ENCODE data around the gene COL11A1.

COL11A1 gene

GRCh38 chr1:102896771-102897170 is 211.6 kb downstream of the COL11A1 start:
- no peak for DNase-seq

GRCh38 chr1:102896286-102896685 is 212.0 kb downstream of the COL11A1 start:
- no peak for DNase-seq

DNA sequence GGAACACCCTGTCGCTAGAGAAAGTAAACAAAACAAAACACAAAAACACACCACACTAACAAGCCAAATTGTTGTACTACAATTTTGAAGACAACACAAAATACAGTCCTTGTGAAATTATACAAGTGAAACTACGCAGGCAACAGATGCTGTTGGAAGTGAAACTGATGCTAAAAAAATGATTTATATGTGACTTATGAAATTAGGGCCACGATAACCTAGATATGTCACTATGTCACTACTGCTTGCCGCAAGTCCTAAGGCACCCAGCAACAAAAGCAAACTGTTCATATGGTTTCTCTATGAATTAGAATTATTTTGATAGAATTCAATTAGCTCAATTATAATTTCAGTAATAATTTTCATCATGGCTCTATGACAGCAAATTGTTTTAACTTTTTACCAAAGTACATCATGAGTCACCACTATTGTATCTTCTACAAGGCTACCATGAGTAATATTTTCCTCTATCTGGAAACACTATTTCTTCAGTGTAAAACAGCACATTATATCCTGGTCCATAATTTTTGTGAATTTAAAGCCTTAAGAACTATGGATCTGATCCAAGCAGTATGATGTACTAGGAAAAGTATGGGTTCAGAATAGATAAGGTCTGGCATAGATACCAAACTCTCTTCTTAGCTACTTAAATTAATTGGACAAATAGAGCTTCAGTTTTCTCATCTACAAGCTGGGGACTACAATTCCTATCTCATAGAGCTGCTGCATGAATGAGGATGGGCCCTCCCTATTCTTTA is 216.3 kb downstream of the COL11A1 start:
- DNase-seq: no peak

GRCh38 chr1:102886638-102887037 is 221.7 kb downstream of the COL11A1 start:
- DNase-seq: no peak

GRCh38 chr1:102884238-102884637 is 224.1 kb downstream of the COL11A1 start:
- DNase-seq: no peak

GRCh38 chr1:102879439-102879993 is 228.8 kb downstream of the COL11A1 start:
- no peak for DNase-seq

GRCh38 chr1:102875756-102876155 is 232.6 kb downstream of the COL11A1 start:
- no peak for DNase-seq

- DNase-seq: no peak
These were observed 235.8 kb downstream of the COL11A1 start for GRCh38 chr1:102872526-102872925.

DNA sequence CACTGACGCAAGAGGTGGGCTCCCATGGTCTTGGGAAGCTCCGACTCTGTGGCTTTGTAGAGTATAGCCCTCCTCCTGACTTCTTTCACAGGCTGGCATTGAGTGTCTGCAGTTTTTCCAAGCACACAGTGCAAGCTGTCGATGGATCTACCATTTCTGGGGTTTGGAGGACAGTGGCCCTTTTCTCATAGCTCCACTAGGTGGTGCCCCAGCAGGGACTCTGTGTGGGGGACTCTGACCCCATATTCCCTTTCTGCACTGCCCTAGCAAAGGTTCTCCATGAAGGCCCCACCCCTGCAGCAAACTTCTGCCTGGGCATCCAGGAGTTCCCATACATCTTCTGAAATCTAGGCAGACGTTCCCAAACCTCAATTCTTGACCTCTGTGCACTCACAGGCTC is 236.2 kb downstream of the COL11A1 start:
- DNase-seq: no peak

DNA sequence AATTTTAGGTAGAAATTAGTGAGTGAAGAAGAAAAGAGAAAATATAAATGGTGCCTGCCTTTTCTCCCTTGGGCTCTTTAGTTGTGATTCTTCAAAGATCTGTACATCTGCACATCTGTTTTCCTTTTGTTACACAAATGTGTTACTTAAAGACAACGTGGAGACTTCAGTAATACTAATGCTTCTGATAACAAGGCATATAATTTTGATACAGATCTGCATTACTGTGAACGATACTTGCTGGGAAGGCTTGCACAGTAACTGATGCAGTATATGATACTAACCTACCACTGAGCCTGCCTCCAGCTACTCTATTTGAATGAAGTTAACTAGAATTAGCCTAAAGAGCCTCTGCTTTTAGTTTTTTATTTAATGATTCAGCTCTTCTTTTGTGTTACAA is 244.6 kb downstream of the COL11A1 start:
- no peak for DNase-seq

- no peak for DNase-seq
These were observed 247.1 kb downstream of the COL11A1 start for GRCh38 chr1:102861247-102861646.

DNA sequence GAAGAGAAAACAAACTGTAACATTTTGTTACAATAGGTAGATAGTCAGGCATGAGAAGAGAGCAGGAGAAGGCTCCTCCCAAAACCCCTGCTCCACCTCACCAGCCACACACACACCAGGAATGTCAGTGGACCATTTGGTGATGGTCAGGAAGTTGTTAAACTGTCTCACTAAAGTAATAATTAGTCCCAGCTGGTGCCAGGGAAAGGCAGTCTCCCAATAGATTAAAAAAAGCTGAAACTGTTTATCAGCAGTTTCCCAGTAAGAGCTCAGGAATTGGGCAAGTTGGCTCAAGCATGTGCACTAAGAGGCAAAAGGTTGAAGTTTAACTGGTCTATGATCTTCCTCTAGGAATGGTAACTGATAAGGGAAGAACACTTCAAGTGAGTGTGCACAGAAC is 249.6 kb downstream of the COL11A1 start:
- DNase-seq: no peak

DNA sequence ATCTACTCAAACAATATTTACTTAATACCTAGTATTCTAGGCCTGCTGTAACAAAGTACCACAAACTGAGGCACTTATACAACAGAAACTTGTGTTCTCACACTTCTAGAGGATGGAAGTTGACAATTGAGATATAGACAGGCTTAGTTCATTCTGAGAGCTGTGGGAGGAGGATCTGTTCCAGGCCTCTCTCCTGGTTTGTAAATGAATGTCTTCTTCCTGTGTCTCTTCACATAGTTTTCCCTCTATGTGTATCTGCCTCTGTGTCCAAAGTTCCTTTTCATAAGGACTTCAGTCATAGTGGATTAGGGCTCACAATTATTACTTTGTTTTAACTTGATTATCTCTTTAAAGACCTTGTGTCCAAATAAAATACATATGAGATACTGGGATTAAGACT is 251.1 kb downstream of the COL11A1 start:
- no peak for DNase-seq

DNA sequence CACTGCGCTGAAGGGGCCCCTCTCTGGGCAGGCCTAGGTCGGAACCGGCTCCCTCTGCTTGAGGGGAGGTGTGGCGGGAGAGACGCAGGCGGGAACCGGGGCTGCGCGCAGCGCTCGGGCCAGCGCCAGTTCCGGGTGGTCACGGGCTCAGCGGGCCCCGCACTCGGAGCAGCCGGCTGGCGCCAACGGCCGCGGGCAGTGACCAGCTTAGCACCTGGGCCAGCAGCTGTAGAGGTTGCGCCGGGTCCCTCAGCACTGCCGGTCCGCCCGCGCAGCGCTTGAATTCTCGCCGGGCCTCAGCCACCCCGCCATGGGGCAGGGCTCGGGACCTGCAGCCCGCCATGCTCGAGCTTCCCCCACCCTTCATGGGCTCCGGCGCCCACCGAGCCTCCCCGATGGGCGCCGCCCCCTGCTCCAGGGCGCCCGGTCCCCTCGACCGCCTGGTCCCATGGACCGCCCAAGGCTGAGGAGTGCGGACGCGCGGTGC is 254.6 kb downstream of the COL11A1 start:
- no peak for DNase-seq

GRCh38 chr1:102853136-102853535 is 255.2 kb downstream of the COL11A1 start:
- DNase-seq: no peak

- no peak for DNase-seq
These were observed 255.7 kb downstream of the COL11A1 start for GRCh38 chr1:102852613-102853012.

DNA sequence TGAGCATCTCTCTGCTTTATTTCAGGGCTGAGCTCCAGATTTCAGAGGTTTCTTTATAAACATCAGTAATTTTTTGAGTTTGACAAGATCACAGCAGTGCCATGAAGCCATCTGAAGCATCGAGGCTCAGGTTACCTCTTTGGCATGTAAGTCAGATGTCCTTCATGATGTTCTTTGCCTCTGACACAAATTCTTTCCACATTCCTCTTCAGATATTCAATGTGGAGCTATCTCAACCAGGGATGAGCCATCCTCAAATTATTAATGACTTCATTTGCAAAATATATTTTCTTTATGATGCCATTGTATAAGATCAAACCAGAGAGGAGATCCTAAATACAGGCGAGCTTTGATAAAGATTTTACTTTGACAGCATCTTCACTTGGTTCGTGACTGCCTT is 256.7 kb downstream of the COL11A1 start:
- DNase-seq: no peak

- no peak for DNase-seq
These were observed 265.7 kb downstream of the COL11A1 start for GRCh38 chr1:102842606-102843005.

DNA sequence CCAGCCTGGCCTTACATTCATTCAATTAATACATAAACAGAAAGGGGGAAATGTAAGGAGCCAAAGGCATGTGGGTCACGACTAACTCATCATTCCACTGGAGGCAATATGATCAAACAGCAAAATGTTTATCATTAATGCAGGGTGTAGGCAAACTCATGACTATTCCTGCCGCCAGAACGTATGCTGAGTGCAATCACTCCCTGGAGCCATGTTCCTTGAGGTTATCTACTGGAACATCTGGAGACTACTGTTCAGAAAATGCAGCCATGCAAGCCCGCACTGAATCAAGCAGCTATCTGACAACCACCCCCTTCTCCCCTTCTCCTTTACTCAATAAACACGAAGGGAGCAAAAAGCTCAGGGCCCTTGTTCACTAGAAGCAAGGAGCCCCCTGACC is 267.6 kb downstream of the COL11A1 start:
- DNase-seq: no peak

DNA sequence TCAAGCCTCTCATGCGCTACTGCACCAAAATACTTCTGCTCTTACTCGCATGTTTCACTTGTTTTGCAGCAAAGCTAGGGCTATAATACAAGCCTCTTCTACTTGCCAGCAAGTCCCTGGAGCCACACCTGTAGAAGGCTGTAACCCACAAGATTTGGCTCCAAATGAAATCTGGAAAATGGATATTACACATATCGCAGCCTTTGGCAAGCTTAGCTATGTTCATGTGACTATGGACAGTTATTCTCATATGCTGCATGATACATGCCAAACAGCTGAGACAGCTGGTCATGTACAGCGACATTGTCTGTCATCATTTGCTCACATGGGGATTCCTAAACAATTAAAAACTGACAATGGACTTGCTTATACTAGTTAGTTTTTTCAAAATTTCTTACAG is 270.3 kb downstream of the COL11A1 start:
- no peak for DNase-seq

DNA sequence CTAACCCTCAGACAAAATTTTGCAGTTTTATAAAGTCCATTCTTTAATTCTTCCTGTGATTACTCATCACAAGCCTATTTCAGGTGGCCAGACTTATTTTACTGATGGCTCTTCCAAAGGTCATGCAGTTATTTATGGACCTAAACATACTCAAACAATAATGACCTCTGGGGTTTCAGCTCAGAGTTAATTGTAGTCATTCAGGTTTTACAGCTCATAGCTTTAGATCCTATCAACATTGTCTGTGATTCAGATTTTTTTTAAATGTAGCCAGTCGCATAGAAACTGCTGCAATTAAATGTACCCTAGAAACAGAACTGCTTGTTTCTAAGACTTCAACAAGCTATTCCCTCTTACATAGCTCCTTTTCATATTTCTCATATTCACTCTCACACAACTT is 270.8 kb downstream of the COL11A1 start:
- no peak for DNase-seq

GRCh38 chr1:102836991-102837390 is 271.3 kb downstream of the COL11A1 start:
- DNase-seq: no peak

GRCh38 chr1:102834688-102835320 is 273.5 kb downstream of the COL11A1 start:
- no peak for DNase-seq

- DNase-seq: no peak
These were observed 275.2 kb downstream of the COL11A1 start for GRCh38 chr1:102833151-102833550.

All from DMS153 (cell line).